COR-L47 (cell line): ENCODE results near the gene NUTF2.
A peak's percentile ranks its signal among the peaks of the same experiment; 100 is the strongest.
"Not testable (repeated sequence)": the region's sequence is repeated elsewhere in the genome, so short reads cannot be mapped to it uniquely, and the experiment has no call there.

Source experiments
- DNase-seq: peaks from one replicate; lab custom pipeline; 2025; lab: John Stamatoyannopoulos, UW

Gene NUTF2

DNA sequence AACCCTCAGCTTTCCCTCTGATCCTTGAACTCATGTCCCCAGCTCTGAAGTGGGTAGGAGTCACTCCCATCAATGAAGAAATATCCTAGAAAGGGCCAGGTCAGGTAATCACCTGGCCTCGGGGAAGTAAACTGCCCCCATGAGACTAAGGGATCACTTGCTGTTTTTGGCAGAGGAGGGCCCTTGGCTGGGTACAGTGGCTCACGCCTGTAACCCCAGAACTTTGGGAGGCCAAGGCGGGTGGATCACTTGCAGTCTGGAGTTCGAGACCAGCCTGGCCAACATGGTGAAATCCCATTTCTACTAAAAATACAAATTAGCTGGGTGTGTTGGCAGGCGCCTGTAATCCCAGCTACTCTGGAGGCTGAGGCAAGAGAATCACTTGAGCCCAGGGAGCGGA lies 17.3 kb downstream of the NUTF2 start:
- not testable (repeated sequence) for DNase-seq

DNA sequence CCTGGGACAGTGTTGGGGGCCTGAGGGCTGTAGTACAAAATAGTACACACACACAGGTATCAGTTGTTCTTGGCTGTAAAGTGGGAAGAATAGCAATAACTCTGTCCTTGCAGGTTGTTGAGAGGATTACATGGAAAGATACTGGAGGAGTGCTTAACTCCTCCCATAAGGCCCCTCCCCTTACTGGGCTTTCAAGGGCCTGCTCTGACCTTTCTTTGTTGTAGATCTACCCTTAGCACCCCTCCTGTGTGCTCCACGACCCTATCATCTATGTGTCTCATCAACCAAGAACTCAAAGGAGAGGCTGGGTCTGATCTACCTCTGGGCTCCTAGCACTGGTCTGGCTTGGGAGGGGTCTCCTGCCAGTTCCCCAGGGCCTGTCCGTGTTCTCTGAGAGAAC lies 17.9 kb downstream of the NUTF2 start:
- DNase-seq = no peak

DNA sequence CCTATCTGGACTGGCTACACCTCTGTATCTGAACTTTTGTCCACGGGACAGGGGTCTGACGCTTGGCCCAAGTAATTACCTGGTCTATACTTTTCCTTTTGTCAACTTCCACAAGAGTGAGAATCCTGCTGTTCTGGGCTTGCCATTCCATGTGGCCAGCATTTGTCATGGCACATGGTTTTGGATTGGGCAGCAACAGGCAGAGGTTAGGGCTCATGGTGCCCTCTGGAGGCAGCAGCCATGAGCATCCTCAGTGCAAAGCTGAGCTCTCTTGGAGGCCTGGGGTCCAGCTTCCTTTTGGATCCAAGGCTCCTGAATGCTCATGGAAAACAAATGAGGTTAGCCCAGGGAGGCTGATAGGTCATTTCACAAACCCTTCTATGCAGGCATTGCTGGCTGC lies 18.6 kb downstream of the NUTF2 start:
- DNase-seq = peak; percentile 44

DNA sequence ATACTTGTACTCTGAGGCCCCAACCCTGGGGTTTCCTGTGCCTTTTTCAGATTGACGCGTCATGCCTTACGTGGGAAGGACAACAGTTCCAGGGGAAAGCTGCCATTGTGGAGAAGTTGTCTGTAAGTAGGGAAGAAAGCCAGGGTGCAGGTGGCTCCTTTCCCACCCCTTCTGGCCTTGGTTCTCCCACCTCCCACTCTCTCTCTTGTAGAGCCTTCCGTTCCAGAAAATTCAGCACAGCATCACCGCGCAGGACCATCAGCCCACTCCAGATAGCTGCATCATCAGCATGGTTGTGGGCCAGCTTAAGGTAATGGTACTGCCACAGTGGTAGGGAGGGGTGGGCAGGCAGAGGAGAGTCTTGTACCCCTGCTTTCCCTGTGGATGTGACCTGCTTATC lies 21.6 kb downstream of the NUTF2 start:
- DNase-seq = no peak

DNA sequence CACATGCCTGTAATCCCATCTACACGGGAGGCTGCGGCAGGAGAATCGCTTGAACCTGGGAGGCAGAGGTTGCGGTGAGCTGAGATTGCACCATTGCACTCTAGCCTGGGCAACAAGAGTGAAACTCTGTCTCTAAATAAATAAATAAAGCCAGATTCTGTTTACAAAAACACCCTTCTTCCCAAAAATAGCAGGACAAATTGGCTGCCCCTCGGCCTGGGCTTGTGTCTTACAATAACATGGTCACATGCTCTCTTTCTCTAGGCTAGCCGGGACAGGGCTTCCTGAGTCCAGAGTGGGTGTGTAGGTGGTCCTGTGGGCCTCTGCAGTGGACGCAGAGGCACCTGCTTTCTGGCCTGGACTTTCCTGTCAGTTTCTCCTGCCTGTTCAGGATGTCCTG lies 22.9 kb downstream of the NUTF2 start:
- no peak for DNase-seq

DNA sequence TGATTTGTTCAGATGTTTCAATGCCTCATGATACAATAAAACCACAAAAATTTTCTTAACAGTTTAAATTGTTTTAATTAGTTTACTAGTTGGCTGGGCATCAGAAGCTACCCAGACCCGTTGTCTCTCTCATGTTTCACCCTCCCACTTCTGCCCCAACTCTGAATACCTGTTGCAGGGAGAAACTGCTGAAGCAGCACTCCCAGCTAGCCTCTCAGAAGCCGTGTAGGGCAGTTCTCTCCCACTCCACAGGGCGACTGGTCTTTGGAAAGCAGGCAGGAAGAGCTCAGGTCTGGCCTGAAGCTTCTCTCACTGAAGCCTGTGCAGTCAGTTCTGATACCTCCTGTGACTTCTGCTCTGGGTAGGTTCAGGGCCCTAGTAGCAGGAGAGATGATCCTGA lies 24.5 kb downstream of the NUTF2 start:
- no peak for DNase-seq

DNA sequence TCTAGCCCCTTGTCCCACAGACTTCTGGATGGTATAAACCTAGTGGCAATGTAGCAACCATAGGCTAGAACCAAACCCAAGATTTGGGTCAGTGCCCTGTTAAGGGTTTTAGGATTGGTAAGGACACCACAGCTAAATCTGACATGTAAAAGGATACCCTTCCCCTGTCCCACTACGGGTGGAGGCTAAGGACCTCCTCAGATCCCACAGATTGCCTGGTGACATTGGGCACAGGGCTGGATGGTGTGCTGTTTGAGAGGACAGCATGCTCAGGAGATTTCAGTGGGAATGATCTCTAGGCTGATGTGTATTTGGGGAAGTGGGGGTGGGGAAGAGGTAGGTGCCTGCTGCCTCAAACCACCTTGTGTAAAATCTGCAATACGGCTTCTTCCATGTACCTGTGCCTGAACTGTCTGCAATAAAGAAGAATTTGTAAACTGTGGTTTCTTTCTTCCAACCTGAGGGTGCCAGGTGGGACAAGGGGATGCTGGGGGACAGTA lies 25.4 kb downstream of the NUTF2 start:
- DNase-seq = no peak

DNA sequence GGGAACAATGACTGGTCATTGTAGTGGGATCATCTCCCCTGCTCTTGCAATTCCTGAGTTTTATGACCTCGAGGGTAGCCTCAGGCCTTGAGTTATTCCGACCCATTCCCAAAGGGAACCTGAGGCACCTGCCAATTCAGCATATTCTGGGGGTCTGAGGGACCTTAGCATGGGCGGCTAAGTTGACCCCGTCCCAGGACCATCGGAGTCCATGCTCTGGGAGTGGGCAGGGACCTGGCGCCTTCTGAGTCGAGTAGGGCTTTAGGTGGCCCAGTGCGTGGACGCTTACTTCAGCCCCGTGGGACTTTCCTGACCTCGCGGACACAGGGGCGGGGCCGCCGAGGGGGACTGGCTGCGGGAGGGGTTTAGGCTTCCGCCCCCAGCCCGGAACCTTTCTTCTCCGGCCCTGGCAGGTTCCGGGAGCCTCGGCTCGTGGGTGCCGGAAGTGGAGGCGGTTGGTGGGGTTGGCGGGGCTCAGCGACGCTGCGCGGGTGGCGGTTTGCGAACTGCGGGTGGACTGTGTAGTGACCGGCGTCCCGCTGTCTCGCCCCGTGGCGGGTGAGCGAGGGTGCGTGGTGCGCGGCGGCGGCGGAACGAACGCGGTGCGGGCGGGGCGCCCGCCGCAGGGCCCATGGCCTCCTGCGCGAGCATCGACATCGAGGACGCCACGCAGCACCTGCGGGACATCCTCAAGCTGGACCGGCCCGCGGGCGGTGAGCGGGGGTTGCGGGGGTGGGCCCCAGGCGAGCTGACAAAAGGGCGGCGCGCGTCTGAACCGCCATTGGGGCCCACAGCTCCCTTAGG lies 26.1 kb downstream of the NUTF2 start, which contains the start of gene EDC4:
TSS of gene EDC4 (plus strand) at position 422 of the 804 bp plus-strand sequence. CDS start at position 632, 210 bp downstream.
- peak; percentile 62 for DNase-seq

DNA sequence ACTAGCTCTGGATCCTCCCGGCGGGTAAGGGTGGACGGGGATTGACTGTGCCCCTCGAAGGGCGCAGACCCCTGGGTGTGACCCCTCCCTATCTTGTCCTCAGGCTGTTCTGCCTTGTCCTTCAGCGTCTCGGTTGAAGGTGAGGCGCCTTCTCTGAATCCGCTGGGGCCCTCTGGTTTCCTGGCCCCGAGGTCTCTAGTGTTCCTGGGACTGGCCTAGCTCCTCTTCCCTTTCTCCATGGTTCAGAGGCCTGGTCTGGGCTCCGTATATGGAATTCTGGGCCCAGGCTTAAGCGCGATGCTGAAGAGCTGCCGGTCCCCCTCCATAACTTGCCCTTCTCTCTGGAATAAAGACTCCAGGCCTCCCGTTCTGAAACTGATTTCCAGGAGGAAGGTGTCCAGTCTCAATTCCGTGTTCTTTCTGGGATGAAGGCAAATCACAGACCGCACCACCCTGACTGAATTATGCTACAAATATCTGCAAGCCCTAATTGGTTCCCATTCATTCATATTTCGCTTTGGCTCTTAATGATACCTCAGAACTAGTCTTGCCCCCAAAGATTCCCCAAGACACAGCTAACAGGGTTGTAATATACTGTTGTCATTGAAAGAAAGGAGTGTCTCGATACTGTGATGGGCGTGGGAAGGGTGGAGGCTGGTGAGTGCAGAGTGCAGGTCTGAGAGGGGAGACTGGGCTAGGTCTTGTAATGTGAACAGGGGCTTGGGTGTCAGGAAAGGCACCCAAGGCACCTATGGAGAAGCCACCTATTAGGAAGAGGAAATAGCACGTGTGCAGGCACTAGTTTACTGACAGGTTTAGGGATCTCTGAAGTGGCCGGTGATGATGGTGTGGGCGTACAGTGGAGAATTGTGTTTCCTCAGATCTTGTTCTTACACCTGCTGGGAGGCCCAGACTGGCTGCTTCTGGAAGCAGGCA lies 27.0 kb downstream of the NUTF2 start:
- no peak for DNase-seq

DNA sequence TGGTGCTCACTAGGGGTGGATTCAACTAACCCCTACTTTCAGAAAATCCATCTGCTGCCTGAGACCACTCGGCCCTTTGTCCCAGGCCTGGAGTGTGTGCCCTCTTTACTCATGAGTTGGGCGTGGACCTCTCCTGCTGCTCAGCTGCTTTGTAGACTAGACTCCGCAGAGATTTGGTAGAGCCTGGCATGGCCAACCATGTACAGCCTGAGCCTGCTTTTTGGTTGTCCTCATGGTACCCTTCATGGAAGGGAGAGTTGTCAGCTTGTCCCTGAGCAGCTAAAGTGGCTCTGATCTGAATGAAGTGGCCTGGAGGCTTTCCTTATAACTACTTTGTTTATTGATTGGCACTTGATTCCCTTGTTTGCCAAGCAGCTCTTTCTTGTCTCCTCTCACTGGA lies 27.6 kb downstream of the NUTF2 start:
- DNase-seq = no peak

DNA sequence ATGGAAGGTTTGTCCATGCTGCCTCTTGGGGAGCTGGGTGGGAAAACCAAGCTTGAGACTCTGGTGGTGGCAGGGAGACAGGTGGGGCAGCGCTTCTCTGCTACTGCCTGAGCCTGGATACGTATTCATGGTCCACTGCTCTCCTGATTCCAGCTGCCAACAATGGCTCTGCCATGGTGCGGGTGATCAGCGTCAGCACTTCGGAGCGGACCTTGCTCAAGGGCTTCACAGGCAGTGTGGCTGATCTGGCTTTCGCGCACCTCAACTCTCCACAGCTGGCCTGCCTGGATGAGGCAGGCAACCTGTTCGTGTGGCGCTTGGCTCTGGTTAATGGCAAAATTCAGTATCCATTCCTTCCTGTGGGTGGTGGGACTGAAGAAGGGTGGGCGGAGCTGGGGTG lies 30.3 kb downstream of the NUTF2 start:
- DNase-seq = no peak

DNA sequence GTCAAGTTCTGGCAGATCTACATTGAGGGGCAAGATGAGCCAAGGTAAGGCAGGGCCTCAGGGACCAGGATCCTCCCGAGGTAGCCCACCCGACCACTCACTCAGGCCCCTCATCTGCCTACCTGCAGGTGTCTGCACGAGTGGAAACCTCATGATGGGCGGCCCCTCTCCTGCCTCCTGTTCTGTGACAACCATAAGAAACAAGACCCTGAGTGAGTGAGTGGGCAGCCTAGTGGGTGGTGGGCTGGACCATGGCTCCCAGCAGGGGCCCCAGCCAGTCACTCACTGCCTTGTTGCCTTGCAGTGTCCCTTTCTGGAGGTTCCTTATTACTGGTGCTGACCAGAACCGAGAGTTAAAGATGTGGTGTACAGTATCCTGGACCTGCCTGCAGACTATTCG lies 31.5 kb downstream of the NUTF2 start:
- no peak for DNase-seq

DNA sequence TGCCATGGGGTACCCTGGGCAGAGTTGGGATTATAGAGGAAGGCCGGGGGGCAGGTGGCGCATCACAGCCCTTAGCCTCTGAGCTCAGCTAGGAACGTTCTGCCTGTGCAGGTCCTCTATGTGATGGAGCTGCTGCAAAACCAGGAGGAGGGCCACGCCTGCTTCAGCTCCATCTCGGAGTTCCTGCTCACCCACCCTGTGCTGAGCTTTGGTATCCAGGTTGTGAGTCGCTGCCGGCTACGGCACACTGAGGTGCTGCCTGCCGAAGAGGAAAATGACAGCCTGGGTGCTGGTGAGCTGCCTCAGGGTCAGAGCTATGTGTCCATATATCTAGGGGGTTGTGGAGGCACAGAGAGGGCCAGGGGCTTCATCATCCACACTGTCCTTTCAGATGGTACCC lies 32.1 kb downstream of the NUTF2 start:
- DNase-seq = no peak

DNA sequence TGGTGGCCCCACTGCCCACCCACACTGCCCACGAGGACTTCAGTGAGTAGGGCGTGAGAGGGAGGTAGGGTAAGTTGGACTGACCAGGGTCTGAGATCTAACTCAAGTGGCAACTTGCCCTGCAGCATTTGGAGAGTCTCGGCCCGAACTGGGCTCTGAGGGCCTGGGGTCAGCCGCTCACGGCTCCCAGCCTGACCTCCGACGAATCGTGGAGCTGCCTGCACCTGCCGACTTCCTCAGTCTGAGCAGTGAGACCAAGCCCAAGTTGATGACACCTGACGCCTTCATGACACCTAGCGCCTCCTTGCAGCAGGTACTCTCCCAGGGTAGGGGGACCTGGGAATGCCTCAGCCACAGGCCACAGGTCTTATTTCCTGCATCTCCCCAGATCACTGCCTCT lies 32.7 kb downstream of the NUTF2 start:
- DNase-seq = no peak

DNA sequence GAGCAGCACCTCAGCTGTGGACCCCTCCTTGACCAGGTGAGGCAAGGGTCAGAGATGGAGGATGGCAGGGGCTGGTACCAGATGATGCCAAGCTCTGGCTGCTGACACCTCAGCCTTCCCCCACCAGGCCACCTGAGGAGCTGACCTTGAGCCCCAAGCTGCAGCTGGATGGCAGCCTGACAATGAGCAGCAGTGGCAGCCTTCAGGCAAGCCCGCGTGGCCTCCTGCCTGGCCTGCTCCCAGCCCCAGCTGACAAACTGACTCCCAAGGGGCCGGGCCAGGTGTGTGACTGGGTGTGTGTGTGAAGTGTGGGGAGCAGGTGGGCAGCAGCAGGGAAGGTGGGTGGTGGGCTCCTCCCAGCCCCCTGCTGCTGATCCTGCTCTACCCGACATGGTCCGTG lies 33.2 kb downstream of the NUTF2 start:
- DNase-seq = no peak

DNA sequence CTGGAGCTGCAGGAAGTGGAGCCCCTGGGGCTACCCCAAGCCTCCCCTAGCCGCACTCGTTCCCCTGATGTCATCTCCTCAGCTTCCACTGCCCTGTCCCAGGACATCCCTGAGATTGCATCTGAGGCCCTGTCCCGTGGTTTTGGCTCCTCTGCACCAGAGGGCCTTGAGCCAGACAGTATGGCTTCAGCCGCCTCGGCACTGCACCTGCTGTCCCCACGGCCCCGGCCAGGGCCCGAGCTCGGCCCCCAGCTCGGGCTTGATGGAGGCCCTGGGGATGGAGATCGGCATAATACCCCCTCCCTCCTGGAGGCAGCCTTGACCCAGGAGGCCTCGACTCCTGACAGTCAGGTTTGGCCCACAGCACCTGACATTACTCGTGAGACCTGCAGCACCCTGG lies 33.9 kb downstream of the NUTF2 start:
- no peak for DNase-seq

DNA sequence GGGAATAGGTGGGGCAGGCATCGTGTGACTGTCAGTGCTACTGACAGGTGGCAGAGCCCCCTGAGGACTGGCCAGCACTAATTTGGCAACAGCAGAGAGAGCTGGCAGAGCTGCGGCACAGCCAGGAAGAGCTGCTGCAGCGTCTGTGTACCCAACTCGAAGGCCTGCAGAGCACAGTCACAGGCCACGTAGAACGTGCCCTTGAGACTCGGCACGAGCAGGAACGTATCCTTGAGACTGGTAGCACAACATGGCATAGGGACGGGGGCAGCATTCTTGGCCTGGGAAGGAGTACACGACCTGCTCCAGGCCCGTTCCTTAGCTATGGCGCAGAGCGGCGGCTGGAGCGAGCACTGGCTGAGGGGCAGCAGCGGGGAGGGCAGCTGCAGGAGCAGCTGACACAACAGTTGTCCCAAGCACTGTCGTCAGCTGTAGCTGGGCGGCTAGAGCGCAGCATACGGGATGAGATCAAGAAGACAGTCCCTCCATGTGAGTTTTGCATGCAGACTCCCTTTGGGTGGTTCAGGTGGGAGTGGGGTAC lies 35.0 kb downstream of the NUTF2 start:
- no peak for DNase-seq

DNA sequence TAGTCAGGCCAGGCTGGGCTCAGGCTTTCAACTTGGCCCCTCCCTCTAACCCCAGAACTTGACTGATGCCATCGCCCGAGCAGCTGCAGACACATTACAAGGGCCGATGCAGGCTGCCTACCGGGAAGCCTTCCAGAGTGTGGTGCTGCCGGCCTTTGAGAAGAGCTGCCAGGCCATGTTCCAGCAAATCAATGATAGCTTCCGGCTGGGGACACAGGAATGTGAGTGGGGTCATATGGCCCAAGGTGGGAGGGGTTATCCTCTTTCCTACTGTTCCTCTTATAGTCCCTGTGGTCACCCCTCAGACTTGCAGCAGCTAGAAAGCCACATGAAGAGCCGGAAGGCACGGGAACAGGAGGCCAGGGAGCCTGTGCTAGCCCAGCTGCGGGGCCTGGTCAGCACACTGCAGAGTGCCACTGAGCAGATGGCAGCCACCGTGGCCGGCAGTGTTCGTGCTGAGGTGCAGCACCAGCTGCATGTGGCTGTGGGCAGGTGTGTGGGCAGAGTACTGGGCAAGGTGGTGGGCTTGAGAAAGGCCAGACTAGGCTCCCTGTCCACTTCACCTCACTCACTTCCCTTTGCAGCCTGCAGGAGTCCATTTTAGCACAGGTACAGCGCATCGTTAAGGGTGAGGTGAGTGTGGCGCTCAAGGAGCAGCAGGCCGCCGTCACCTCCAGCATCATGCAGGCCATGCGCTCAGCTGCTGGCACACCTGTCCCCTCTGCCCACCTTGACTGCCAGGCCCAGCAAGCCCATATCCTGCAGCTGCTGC lies 35.8 kb downstream of the NUTF2 start:
- no peak for DNase-seq

DNA sequence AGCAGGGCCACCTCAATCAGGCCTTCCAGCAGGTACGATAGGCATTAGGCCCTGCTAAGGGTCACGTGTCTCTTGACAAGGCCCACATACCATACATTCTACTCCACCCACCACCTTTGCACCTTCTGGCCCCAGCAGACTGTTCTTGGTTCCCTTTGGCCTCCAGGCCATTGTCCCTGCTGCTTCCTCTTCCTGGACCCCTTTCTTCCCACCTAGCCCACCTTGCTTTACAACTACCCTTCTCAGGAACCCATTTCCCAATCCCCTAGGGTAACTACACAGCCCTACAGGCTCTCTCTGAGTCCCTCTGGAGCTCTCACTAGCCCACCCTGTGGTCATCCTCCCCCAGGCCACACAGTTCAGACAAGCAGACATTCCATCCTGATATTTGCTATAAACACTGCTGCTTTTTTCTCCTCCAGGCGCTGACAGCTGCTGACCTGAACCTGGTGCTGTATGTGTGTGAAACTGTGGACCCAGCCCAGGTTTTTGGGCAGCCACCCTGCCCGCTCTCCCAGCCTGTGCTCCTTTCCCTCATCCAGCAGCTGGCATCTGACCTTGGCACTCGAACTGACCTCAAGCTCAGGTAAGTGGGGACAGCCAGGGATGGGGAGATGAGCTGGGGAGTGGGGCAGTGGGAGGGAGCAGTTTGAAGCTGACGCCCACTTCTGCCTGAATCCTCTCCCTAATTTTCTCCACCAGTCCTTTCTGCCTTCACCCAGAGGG lies 36.6 kb downstream of the NUTF2 start:
- no peak for DNase-seq

DNA sequence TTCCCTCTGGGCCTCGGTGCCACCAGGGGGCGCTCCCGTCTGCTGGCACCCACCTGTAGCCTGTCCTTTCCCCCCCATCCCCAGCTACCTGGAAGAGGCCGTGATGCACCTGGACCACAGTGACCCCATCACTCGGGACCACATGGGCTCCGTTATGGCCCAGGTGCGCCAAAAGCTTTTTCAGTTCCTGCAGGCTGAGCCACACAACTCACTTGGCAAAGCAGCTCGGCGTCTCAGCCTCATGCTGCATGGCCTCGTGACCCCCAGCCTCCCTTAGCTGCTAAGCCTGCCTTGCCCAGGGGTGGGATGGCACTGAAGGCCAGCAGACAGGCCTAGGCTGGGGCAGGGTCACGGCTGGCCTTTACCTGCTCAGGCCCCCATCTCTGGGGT lies 37.1 kb downstream of the NUTF2 start:
- peak; percentile 57 for DNase-seq

DNA sequence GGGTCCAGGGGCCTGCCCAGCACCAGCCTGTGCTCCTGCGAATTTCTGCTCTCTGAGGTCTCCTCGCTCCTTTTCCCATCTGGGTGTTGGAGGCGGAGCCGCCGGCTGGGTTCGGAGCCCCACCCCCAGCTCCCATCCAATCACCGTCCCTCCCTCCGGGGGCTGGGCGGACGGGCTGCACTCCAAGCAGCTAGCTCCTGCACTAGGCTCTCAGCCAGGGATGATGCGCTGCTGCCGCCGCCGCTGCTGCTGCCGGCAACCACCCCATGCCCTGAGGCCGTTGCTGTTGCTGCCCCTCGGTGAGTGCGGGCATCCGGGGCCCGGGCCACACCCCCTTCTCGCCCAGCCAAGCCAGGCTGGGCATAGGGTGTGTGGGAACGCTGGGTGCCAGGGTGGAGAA lies 38.0 kb downstream of the NUTF2 start, which contains the start of gene NRN1L:
TSS of gene NRN1L (plus strand) at position 202 of the 400 bp plus-strand sequence. CDS start at position 221, 19 bp downstream.
- DNase-seq = no peak
